GM21529 (cell line): Measurements from ENCODE around the gene KIAA1328.

Experiments
- ATAC-seq: cut with Tn5 transposase; IDR thresholded peaks from one replicate; pipeline ENCODE4 v1.9.1; 2021; ENCODE audit not compliant: unreplicated experiment

The KIAA1328 gene

DNA sequence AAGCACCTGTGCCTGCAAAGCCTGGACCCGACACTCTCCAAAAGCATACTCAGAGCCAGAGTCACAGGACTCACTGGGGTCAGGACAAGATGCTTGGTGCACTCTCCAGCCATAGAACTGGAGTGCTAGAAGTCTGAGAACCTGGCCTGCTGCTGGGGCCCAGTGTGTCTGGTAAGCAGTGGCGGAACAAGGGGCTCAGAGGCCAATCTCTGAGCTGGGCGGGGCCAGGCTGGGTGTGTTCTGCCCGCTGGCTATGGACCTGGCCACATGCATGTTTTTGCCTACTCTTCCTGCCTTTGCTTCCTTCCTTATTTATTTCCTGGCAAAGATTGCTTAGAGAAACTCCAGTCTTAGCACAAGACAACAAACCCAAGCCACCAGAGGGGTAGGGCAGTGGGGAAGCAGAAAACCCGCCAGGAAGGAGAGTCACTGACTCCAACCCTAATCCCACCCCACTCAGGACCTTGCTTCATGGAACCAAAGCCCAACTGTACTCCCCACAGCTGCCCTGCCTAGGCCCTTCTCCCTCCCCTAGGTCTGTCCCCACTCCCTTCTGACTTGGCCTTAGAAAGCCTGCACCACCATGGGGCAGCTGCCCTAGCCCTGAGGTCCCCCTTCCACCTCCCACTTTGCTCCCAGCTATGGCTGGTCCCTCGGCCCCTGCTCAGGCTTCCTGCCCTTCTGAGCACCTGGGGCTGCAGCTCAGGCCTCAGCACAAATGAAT is 421.1 kb downstream of the KIAA1328 start:
- ATAC-seq: no peak

DNA sequence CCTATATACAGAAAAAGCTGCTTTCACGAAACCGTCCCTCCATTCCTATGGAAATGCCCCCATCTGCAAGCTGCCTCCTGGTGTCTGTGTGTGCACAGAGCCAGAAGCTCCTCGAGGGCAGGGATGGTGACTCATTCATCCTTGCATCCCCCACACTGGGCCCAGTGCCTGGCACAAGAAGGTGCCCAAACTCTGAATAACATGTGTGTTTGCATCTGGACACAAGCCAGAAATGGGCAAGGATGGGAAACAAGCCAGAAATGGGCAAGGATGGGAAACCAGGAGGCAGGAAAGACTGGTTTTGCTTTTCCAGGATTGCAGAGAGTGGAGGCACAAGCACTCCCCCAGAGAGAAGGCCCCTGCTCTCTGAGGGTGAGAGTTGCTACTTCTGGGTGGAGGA is 422.8 kb downstream of the KIAA1328 start:
- no peak for ATAC-seq

DNA sequence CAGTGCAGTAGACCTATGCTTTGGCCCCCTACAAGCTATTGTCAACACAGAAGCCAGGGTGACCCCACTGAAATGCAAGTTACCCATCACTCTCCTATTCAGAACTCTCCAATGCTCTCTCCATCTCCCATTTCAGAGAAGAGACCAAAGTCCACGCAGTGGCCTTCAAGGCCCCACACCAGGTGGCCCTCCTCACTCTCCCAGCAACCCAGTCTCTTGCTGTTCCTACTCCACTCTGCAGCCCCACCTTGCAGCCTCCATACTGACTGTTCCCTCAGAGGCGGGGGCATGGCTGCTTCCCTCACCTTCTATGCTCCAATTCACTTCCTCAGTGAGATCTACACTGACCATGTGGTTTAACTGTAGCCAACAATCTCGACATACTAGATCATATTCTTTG is 423.4 kb downstream of the KIAA1328 start:
- ATAC-seq: no peak

DNA sequence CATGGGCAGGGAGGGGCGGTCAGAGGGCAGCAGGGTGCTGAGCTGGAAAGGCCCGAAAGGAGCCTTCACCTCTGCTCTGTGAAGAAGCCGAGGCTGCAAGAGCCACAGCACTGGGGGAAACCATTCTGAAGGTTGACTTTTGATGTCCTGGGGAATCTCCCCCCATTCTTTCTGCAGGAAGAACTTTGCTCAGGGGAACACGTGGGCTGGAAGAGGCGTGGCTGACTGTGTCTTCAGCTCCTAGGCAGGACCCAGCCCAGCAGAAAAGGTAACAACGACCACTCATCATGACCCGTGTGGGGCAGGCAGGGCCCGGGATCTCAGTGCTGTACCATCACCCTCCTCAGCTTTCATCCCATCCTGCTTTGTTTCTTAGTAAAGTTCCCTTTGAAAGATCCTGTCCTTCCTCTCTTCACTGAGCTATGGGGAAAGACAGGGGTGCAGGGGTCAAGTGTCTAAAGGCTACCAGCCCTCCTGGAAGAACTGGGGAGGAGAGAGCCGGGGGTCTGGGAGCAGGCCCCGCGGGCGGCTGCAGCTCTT is 424.0 kb downstream of the KIAA1328 start:
- ATAC-seq: no peak

DNA sequence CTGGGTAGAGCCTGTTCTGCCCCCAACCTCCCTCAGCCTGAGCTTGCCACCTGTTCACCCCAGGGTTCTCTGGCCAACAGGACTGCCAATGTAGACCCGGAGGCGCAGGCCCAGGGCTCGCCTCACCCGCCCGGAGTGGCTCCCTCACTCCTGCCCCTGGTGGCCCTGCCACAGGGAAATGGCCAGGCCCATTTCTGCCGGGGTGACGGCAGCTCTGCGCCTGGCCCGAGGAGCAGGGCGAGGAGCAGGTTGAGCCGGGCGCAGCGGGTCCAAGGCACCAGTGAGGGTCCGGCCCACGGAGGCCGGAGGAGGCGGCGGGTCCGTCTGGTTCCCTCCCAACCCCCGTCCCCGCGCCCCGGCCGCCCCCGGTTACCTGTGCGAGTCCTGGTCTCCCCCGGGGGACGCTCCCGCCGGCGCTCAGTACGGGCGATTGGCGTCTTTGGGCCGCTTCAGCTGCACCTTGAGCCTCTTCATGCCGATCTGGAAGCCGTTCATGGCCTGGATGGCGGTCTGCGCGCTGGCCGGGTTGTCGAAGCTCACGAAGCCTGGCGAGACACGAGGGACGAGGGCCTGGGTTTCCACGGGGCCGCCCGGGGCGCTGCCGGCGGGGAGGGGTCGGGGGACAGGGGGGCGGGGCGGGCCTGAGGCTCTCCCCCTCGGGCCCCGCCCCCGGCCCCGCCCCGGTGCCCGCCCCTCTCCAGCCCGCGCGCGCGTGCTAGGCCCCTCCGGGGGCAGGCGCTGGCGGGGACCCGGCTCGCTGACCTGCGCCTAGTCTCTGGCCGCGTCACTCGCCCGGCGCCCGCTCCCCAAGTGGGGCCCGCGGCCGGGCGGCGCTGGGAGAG is 424.7 kb downstream of the KIAA1328 start:
- no peak for ATAC-seq

DNA sequence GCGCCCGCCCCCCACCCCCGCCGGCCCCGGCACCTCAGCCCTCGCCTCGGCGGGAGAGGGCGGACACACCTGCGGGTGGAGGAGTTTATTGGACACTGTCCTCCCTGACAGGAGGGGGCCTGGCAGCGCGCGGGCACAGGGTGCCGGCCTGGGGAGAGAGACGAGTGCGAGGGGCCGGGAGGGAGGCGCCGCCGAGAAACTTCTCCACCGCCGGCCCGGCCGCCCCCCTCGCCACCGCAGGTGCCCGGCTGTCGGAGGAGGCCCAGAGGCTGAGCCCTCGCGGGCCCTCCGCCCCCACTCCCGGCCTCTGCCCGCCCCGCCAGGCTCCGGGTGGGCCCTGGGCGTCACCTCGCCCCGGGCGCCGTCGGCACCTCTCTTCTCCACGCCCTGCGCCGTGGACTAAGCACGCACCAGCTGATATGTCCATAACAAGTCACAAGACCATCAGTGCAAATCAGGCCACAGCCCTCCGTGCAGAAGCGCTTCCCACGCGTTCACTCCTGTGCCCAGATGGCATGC is 425.4 kb downstream of the KIAA1328 start:
- ATAC-seq: no peak

DNA sequence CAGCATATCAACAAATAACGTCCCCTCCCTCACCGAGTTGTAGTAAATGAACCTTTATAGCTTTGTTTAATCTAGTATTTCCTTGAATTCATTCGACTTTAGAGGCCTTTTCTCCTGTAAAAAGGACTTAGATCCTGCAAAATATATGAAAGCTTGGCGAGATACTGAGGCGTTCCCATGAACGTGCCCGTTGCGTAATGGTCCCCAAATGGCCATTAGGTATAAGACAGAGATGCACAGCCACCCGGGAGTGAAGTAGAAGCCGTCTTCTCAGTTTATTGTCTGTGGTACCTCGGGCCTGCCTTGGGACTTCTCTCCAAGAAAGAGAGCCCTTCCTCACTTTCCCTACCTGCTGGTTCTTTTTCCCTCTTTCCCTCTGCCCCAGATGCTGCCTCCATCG is 426.0 kb downstream of the KIAA1328 start:
- no peak for ATAC-seq

DNA sequence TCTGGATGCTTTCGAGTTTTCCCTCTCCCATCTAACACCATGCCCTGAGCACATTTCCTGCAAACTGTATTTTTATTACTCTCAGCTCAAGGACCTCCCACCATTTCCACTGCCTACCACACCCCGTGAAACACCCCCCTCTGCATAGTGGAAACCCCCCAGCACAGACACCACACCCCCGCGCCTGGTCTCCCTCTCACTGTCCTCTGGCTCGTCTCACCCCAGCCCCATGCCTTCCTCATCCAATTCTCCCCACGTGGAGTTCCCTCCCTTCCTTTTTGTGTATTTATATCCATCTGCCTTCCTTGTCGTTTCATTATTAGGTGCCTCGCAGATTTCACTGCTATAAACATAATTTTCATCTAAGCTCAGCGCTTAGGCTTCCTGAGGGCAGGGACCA is 429.2 kb downstream of the KIAA1328 start:
- ATAC-seq: no peak

DNA sequence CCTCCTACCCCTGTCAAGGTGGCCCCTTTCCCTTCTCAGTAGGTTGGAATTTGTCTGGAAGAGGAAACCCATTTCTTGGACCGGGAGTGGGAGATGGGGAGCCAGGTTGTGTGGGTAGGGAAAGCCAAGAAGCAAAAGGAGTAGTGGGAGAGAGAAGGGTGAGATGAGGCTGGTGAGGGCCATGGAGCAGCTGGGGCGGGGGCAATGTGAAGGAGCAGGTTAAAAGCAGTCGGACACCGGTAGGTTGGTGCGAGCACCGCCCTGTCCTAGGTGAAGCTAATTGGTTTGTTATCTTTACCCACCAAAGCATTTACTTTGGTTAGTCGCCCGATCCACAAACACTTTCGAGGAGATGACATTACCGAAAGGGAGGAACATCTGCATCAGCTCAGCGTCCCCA is 429.9 kb downstream of the KIAA1328 start:
- no peak for ATAC-seq

DNA sequence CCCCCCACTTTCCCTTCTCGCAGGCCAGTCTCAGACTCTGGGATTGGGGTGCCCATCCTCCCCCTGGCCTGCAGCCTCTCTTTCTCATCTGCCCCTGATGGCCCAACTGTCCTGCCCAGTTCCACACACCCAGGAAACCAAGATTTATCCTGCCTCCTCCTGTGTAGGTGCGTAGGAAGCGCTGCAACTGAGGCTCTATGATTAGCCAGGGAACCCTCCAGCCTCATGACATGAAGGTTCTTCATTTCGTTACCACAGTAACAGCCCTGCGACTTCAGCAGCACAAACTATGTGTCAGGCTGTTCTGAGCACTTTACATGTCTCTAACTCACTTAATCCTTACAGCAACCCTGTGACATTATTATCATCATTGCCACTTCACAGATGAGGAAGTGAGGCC is 430.8 kb downstream of the KIAA1328 start:
- ATAC-seq: no peak

DNA sequence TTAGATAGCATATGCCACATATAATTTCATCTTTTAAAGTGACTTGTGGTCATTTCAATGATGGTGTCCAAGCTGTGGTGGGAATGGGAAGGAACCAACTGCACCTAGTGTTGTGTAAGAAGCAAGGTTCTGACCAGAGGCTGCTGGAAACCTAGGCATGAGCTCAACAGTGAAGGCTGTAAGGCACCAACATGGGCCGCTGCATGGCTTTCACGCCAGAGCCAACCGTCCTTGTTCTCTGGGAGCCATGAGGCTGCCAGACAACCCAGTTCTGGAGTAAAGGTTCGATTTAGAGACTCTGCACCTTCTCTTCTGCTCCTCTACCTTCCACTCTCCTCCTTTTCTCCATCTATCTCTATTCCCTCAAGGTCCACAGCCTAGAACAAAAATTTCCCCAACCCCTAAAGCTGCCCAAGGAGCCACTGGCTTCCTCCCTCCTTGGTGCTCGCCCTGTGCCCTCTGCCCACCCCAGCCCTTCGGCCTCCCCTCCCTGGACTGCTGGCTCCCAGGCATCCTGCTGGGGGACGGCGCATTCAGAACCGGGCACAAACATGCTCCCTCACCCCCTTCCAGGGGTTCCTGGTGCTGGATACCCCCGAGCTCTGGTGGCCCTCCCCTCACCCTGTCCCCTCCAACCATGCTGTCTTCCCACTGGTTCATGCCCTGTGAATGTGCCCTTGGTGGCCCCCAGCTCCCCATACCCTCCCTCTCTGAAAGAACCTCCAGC is 431.6 kb downstream of the KIAA1328 start:
- no peak for ATAC-seq

DNA sequence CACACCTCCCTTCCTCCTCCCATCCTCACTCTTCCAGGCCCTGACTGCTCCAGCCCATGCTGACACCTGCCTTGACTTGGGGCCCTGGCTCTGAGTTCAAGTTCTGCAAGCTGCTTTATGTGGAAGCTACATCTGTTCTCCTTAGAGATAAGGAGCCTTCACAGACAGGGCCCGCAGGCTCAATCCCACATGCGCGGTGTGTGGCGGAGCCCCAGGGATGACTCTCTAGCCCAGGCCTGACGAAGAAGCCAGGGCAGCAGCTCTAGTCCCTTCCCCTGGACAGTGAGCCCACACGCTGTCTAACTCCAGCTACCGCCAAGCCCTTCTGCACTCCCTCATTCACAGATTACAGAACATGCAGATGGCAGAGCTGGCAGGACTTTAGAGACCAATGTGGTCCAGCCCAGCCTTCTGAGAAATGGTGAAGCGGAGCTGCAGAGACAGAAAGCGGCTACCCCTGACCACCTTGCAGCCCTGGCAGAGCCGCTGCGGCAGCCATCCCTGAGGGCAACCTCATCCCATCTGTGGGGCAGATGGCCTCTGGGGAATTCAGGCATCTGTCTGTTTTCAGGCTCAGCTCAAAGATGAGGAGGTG is 432.4 kb downstream of the KIAA1328 start:
- no peak for ATAC-seq

DNA sequence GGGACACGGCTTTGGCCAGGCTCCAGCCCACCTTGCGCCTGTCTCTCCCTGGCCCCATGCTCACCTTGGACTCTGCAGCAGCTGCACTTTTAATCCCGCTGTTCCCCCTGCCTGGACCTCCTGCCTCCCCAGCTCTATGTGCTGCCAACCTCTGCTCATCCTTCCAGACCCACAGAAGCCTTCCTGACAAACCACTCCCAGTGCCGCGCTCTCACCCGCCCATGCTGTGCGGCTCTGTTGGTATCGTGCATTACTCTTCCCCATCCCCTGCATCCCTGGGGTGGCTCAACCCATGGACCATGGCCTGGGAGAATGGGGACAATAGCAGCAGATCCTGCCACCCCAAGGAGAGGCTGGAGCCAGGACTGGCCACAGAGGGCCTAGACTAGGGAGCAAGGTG is 433.1 kb downstream of the KIAA1328 start:
- ATAC-seq: no peak

DNA sequence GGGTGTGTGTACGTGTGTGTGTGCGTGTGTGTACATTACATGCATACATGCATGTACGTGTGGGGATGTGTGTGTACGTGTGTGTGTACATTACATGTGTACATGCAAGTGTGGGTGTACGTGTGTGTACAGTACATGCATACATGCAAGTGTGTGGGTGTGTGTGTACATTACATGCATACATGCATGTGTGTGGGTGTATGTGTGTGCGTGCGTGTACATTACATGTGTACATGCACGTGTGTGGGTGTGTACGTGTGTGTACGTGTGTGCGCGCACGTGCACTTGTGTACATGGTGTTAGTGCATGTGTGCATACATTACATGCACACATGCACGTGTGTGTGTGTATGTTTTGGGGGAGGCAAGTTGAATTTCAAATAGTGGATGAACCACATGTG is 436.0 kb downstream of the KIAA1328 start:
- ATAC-seq: no peak

DNA sequence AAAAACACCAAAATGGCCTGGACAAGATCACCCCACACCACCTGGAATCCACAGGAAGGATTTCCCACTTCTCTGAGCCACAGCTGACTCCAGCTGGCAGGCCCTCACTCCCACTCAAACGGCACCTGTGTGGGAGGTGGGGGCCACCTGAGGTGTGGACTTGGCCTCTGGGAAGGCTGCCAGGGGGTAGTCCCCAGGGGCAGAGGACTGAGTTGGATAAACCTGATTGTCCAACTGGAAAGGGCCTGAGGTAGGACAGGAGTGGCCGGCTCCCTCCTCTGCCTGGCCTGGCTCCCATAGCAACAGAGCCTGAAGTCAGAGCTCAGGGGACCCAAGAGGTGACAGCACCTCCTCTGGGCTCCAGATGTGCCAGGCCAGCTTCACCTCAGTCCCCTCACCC is 436.5 kb downstream of the KIAA1328 start:
- ATAC-seq: no peak

DNA sequence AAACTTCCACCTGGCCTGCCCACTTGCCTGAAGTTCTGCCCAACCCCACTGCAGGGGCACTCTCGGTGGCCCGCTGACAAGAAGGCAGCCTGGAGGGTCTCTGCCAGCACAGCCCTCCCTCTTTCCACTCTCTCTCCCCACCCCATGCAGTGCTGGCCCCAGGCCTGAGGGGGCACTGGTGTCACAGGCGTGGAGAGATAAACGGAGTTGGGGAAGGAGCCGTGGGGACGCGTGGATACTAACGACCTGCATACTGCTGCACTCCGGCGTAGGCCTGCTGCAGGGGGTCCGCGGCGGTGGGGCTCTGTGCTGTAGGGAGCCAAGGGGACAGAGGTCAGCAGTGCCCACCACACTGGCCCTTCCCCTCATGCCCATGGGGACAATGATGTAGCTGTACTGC is 437.4 kb downstream of the KIAA1328 start:
- no peak for ATAC-seq

DNA sequence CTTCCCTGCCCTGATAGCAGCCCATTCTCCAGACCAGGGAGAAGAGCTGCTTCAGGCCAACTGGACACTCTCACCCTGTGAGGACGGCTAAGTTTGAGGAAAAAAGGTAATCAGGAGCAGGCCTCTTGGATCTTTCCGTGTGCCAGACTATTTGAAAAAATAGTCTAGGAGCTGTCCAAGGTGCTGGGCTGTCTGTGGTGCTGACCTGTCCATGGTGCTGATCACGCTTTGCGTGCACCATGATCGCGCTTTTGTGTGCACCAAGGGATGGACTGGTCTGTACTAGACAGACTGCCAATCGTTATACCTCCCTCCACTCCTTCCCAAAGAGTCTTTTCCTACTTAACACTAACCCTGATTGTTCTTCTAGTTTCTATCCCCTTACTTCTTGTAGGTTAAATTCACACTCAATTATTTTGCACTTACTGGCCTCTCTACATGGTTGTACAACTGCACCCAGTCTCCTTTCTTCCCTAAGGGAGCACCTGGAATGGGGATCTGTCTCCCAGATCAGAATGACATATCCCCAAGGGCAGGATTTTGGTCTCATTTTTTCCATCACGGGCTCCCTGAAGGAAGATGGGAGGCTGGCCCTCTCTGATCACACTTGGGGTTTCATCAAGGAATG is 441.2 kb downstream of the KIAA1328 start:
- ATAC-seq: no peak

DNA sequence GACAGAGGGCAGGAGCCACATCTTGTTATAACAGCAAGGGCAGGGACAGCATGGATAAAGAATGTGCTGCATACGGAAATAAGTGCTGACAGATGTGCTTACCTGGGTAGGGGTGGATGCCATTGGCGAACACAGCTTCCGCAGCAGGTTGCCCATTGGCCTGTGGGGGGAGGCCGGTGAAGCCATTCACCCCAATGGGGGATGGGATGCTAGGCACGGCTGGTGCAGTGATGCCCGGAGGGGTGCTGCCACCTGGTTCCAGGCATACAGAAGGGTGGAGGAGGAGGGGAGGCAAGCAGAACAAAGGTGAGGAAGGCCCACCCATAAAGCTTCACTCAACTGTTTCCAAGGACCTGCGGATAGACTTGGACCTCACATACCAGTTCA is 441.7 kb downstream of the KIAA1328 start:
- no peak for ATAC-seq

DNA sequence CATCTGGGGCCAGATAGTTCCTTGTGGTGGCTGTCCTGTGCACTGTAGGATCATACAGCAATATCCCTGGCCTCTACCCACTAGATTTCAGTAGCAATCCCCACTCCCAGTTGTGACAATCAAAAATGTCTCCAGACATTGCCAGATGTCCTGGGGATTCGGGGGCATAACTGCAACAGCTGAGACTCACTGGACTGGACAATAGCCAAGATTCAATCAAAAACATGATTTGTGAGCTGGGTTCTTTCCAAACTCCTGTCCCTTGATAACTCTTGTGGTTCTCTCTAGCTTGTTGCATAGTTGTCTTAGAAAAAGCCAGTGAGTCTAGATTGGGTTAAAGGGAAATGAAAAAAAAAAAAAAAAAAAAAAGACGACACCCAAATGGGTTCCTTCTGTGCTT is 443.3 kb downstream of the KIAA1328 start:
- ATAC-seq: no peak

DNA sequence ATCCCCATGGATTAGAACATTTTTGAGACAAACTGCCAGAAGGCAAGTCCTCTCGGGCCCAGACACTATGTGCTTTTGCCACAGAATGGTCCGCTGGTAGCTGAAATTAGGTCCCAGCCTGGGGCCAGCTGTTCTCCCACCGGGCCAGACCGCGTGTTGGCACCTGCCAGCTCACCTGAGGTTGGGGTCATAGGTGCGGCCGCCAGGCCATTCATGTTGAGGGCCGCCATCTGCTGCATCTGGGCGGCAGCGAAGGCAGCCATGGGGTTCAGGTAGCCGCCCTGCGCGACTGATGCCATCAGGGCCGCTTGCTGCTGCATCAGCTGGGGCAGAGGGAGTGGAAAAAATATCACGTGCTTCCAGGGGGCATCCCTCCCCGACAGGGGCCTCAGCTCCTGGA is 443.9 kb downstream of the KIAA1328 start:
- ATAC-seq: no peak
